ENCODE data around the gene VPS33B. TPM values are rescaled to one million over a fixed set of nuclear protein-coding genes. Genes with fewer than 3 reads are reported as not detected.

VPS33B gene
- total RNA-seq, 1 donor from 2014 or later: 14.3 TPM

DNA sequence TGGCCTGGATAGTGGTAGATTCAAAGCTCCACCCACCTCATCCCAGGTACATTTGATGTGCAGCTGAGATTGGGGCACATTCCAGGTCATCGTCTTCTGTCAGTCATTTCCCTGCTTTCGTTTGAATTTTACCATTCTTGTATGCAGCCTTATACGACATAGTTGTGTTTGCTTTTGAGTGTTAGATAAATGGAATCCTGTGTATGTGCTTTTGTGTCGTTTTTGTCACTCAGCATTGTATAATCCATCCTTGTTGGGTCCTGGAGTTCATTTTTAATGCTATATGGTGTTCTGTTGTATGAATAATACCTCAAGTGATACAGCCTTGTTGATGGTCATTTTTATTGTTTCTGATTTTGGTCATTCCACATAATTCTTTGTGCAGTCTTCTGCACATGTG, 60.4 kb downstream of the VPS33B start:
- intact Hi-C loops (cut with DNase I): no loop called here

GRCh38 chr15:90960298-90961091, 61.9 kb downstream of the VPS33B start:
- H3K27me3 ChIP-seq: no peaks in the 10 kb centered on the region
- TF ChIP-seq, protein P1, sequence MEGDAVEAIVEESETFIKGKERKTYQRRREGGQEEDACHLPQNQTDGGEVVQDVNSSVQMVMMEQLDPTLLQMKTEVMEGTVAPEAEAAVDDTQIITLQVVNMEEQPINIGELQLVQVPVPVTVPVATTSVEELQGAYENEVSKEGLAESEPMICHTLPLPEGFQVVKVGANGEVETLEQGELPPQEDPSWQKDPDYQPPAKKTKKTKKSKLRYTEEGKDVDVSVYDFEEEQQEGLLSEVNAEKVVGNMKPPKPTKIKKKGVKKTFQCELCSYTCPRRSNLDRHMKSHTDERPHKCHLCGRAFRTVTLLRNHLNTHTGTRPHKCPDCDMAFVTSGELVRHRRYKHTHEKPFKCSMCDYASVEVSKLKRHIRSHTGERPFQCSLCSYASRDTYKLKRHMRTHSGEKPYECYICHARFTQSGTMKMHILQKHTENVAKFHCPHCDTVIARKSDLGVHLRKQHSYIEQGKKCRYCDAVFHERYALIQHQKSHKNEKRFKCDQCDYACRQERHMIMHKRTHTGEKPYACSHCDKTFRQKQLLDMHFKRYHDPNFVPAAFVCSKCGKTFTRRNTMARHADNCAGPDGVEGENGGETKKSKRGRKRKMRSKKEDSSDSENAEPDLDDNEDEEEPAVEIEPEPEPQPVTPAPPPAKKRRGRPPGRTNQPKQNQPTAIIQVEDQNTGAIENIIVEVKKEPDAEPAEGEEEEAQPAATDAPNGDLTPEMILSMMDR (IDR thresholded peaks at IDR 0.05): no peak
- DNase-seq (no peak), ATAC-seq (no peak)
- H3K36me3 ChIP-seq: peaks cover 22% of the 10 kb centered on the region
- H3K27ac ChIP-seq: no peak overlapping the region
- no peaks in the 10 kb centered on the region for H3K9me3 ChIP-seq
- peaks cover 14% of the 10 kb centered on the region for H3K4me1 ChIP-seq
- H3K4me3 ChIP-seq: no peak overlapping the region
- intact Hi-C loops (cut with DNase I): no loop called here

More for the DNA sequence above, 60.4 kb downstream of the VPS33B start:
- no peaks in the 10 kb centered on the region for H3K27me3 ChIP-seq
- peaks cover 7% of the 10 kb centered on the region for H3K4me1 ChIP-seq
- H3K36me3 ChIP-seq: peaks cover 28% of the 10 kb centered on the region
- ATAC-seq (no peak), DNase-seq (no peak)
- TF ChIP-seq, protein P1 (IDR thresholded peaks at IDR 0.05): no peak
- H3K4me3 ChIP-seq: no peak overlapping the region
- no peaks in the 10 kb centered on the region for H3K9me3 ChIP-seq
- H3K27ac ChIP-seq: no peak overlapping the region

DNA sequence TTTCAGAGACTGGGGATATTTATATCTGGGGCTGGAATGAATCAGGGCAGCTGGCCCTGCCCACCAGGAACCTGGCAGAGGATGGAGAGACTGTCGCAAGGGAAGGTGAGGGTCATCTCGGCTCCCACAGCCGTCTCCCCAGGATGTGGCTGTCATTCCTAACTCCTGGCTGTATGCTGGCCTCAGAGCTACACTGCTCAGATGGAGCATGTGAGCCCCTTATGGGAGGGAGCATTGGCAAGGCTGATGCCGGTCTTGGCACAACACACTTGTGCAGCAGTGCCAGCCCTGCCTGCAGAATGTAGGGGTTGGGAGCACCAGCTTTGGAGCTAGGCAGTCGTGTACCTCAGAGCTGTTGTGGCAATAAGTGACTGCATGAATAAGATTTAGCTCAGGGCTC, 62.5 kb downstream of the VPS33B start:
- intact Hi-C loops (cut with DNase I): no loop called here
- no peak overlapping the region for H3K4me3 ChIP-seq
- H3K36me3 ChIP-seq: peaks cover 22% of the 10 kb centered on the region
- ATAC-seq: no peak
- H3K27me3 ChIP-seq: no peaks in the 10 kb centered on the region
- DNase-seq: no peak
- peaks cover 17% of the 10 kb centered on the region for H3K4me1 ChIP-seq
- no peak overlapping the region for H3K27ac ChIP-seq
- no peaks in the 10 kb centered on the region for H3K9me3 ChIP-seq
- TF ChIP-seq, protein P1 (IDR thresholded peaks at IDR 0.05): no peak

- Histone ChIP-seq H3K27ac (no peak overlapping the region), H3K9me3 (no peaks in the 10 kb centered on the region), H3K4me1 (peaks cover 21% of the 10 kb centered on the region), H3K27me3 (no peaks in the 10 kb centered on the region), H3K4me3 (no peak overlapping the region), H3K36me3 (peaks cover 22% of the 10 kb centered on the region)
- ATAC-seq (no peak), DNase-seq (no peak)
- intact Hi-C loops (cut with DNase I): no loop called here
- TF ChIP-seq, protein P1 (IDR thresholded peaks at IDR 0.05): no peak
Measured at GRCh38 chr15:90959028-90959595, 63.3 kb downstream of the VPS33B start.

DNA sequence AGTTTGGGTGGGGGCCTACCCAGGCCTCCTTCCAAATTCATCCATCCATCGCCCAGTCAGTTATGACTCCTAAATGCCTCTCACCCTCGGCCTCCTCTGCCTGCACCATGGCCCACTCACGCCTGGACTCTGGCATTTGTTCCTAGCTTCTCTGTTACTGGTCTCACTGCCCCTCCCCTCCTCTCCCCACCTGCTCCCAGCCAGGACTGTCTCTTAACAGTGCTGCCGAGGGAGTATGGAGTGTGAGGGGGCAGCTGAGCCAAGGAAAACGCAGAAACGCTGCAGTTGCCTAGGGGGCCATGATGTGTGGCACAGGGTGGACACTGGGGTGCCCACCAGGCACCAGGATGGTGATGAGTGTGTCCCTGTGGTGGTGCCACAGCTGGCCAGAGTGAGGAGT, 64.6 kb downstream of the VPS33B start:
- H3K27me3 ChIP-seq: no peaks in the 10 kb centered on the region
- no peaks in the 10 kb centered on the region for H3K9me3 ChIP-seq
- no peak for DNase-seq
- H3K27ac ChIP-seq: no peak overlapping the region
- peaks cover 22% of the 10 kb centered on the region for H3K36me3 ChIP-seq
- no peak for ATAC-seq
- no peak overlapping the region for H3K4me3 ChIP-seq
- intact Hi-C loops (cut with DNase I): no loop called here
- H3K4me1 ChIP-seq: peaks cover 21% of the 10 kb centered on the region
- TF ChIP-seq, protein P1 (IDR thresholded peaks at IDR 0.05): no peak

Data from upper lobe of right lung (tissue), 1 donor.